Glutamatergic neuron (in vitro differentiated cells): ENCODE results near the gene TBC1D14. TPM values are rescaled to one million over a fixed set of nuclear protein-coding genes. Genes with fewer than 3 reads are reported as not detected.
"Not testable (repeated sequence)": the region's sequence is repeated elsewhere in the genome, so short reads cannot be mapped to it uniquely, and the experiment has no call there.

ENCODE experiments used
- DNase-seq: peaks from one replicate; pipeline ENCODE4 v3.0.0; 2022
- H3K27ac Mint-ChIP-seq: one replicate; pipeline ENCODE4 v1.8.0; 2020; ENCODE audit warnings: mild to moderate bottlenecking, mixed read lengths, inconsistent platforms; ENCODE audit not compliant: unreplicated experiment
- H3K27me3 Mint-ChIP-seq: one replicate; pipeline ENCODE4 v1.8.0; 2020; ENCODE audit warnings: mild to moderate bottlenecking, moderate library complexity, mixed read lengths, inconsistent platforms; ENCODE audit not compliant: unreplicated experiment
- H3K36me3 Mint-ChIP-seq: one replicate; pipeline ENCODE4 v1.8.0; 2020; ENCODE audit warnings: mild to moderate bottlenecking, mixed read lengths, inconsistent platforms; ENCODE audit not compliant: unreplicated experiment
- H3K4me1 Mint-ChIP-seq: one replicate; pipeline ENCODE4 v1.8.0; 2020; ENCODE audit warnings: mild to moderate bottlenecking, low read depth, mixed read lengths, inconsistent platforms; ENCODE audit not compliant: unreplicated experiment
- H3K4me3 Mint-ChIP-seq: one replicate; pipeline ENCODE4 v1.8.0; 2020; ENCODE audit warnings: mild to moderate bottlenecking, mixed read lengths, inconsistent platforms; ENCODE audit not compliant: unreplicated experiment
- H3K9me3 Mint-ChIP-seq: one replicate; pipeline ENCODE4 v1.8.0; 2020; ENCODE audit warnings: mild to moderate bottlenecking, moderate library complexity, mixed read lengths, inconsistent platforms; ENCODE audit not compliant: unreplicated experiment
- CTCF ChIP-seq: fragments of 200-600 bp; sonication (generic); IDR thresholded peaks from one replicate; pipeline ENCODE4 v1.5.0; 2021; ENCODE audit not compliant: partially characterized antibody, unreplicated experiment
- total RNA-seq: library from RNA; stranded (reverse); fragmentation: NEBNext Ultra II Directional; extraction: Animal tissue kit (Norgen Biotek cat#: 25700); gene quantifications from one replicate; pipeline ENCODE4 v1.2.1, GENCODE V29; 2021; ENCODE audit not compliant: unreplicated experiment

Gene TBC1D14
- total RNA-seq, 1 donor from 2014 or later = 82.2 TPM

GRCh38 chr4:6890358-6890757 is 19.3 kb upstream of the TBC1D14 start:
- H3K27me3 Mint-ChIP-seq = no peaks in the 10 kb centered on the region
- peak overlapping the region; percentile 22 for H3K27ac Mint-ChIP-seq
- peaks cover 1% of the 10 kb centered on the region for H3K4me1 Mint-ChIP-seq
- H3K9me3 Mint-ChIP-seq = peaks cover 3% of the 10 kb centered on the region
- no peak for DNase-seq
- no peak overlapping the region for H3K4me3 Mint-ChIP-seq
- no peak for TF ChIP-seq CTCF
- no peaks in the 10 kb centered on the region for H3K36me3 Mint-ChIP-seq

- H3K27me3 Mint-ChIP-seq, H3K27ac Mint-ChIP-seq, H3K9me3 Mint-ChIP-seq, H3K4me3 Mint-ChIP-seq, H3K36me3 Mint-ChIP-seq, DNase-seq, H3K4me1 Mint-ChIP-seq: not testable (repeated sequence)
Measured at GRCh38 chr4:6890971-6891370, 18.7 kb upstream of the TBC1D14 start.

- no peak for TF ChIP-seq CTCF
- H3K4me3 Mint-ChIP-seq = no peak overlapping the region
- peaks cover 1% of the 10 kb centered on the region for H3K4me1 Mint-ChIP-seq
- H3K27ac Mint-ChIP-seq = no peak overlapping the region
- H3K36me3 Mint-ChIP-seq = no peaks in the 10 kb centered on the region
- peaks cover 2% of the 10 kb centered on the region for H3K9me3 Mint-ChIP-seq
- H3K27me3 Mint-ChIP-seq = no peaks in the 10 kb centered on the region
- DNase-seq = no peak
Measured at GRCh38 chr4:6891436-6892170, 18.0 kb upstream of the TBC1D14 start.

- no peaks in the 10 kb centered on the region for H3K36me3 Mint-ChIP-seq
- H3K27ac Mint-ChIP-seq = no peak overlapping the region
- no peaks in the 10 kb centered on the region for H3K27me3 Mint-ChIP-seq
- peaks cover 1% of the 10 kb centered on the region for H3K4me1 Mint-ChIP-seq
- DNase-seq = peak; percentile 32
- peaks cover 3% of the 10 kb centered on the region for H3K9me3 Mint-ChIP-seq
- no peak for TF ChIP-seq CTCF
- no peak overlapping the region for H3K4me3 Mint-ChIP-seq
Measured at GRCh38 chr4:6892190-6892908, 17.3 kb upstream of the TBC1D14 start.

- no peaks in the 10 kb centered on the region for H3K27me3 Mint-ChIP-seq
Measured at GRCh38 chr4:6892909-6893202, 16.8 kb upstream of the TBC1D14 start.

More at GRCh38 chr4:6892909-6893202, 16.8 kb upstream of the TBC1D14 start:
- H3K9me3 Mint-ChIP-seq = peaks cover 1% of the 10 kb centered on the region
- H3K4me3 Mint-ChIP-seq = no peak overlapping the region
- H3K27ac Mint-ChIP-seq = no peak overlapping the region
- no peaks in the 10 kb centered on the region for H3K36me3 Mint-ChIP-seq
- TF ChIP-seq CTCF = no peak
- no peak for DNase-seq
- peaks cover 1% of the 10 kb centered on the region for H3K4me1 Mint-ChIP-seq
